H9 (cell line): ENCODE data around the gene AMIGO1. TPM values are rescaled to one million over a fixed set of nuclear protein-coding genes. Genes with fewer than 3 reads are reported as not detected.

ENCODE experiments used
- DNase-seq: peaks from one replicate; pipeline ENCODE4 v3.0.0-alpha.2; 2017
- H2AFZ ChIP-seq: one replicate; pipeline ENCODE4 v1.6.1; 2013; ENCODE audit warnings: mild to moderate bottlenecking, low read length, control low read depth, moderate library complexity
- H2AK5ac ChIP-seq: 2 replicates; pipeline ENCODE4 v1.6.1; 2013; ENCODE audit warnings: low read length, control low read depth, mixed read lengths; ENCODE audit not compliant: insufficient read length
- H2BK120ac ChIP-seq: one replicate; pipeline ENCODE4 v1.6.1; 2013; ENCODE audit warnings: low read depth, mild to moderate bottlenecking, low read length, control low read depth, inconsistent platforms; ENCODE audit not compliant: poor library complexity, severe bottlenecking
- H2BK12ac ChIP-seq: 2 replicates; pipeline ENCODE4 v1.6.1; 2013; ENCODE audit warnings: low read length, control low read depth, mixed read lengths, low read depth; ENCODE audit not compliant: insufficient read length
- H2BK15ac ChIP-seq: 2 replicates; pipeline ENCODE4 v1.6.1; 2013; ENCODE audit warnings: low read depth, low read length, control low read depth
- H2BK20ac ChIP-seq: one replicate; pipeline ENCODE4 v1.6.1; 2013; ENCODE audit warnings: low read depth, mild to moderate bottlenecking, low read length, control low read depth, inconsistent platforms; ENCODE audit not compliant: poor library complexity, severe bottlenecking
- H2BK5ac ChIP-seq: 2 replicates; pipeline ENCODE4 v1.6.1; 2013; ENCODE audit warnings: low read length, control low read depth, mixed read lengths; ENCODE audit not compliant: insufficient read length
- H3K14ac ChIP-seq: 2 replicates; pipeline ENCODE4 v1.6.1; 2013; ENCODE audit warnings: low read length, control low read depth; ENCODE audit not compliant: insufficient read depth
- H3K18ac ChIP-seq: 2 replicates; pipeline ENCODE4 v1.6.1; 2013; ENCODE audit warnings: low read depth, mild to moderate bottlenecking, mixed read lengths, low read length, control low read depth; ENCODE audit not compliant: insufficient read length
- H3K23ac ChIP-seq: 2 replicates; pipeline ENCODE4 v1.6.1; 2013; ENCODE audit warnings: low read length, control low read depth, mixed read lengths, low read depth; ENCODE audit not compliant: insufficient read length
- H3K23me2 ChIP-seq: 2 replicates; pipeline ENCODE4 v1.6.1; 2013; ENCODE audit warnings: low read depth, mild to moderate bottlenecking, mixed read lengths, low read length, control low read depth; ENCODE audit not compliant: insufficient read length, poor library complexity, severe bottlenecking
- H3K27ac ChIP-seq: 2 replicates; pipeline ENCODE4 v1.5.1; 2013; ENCODE audit warnings: low read length, control low read depth, mixed read lengths, low read depth; ENCODE audit not compliant: insufficient read length
- H3K27me3 ChIP-seq: 2 replicates; pipeline ENCODE4 v1.6.1; 2013; ENCODE audit warnings: low read length, control low read depth, inconsistent platforms; ENCODE audit not compliant: insufficient read depth
- H3K4ac ChIP-seq: 2 replicates; pipeline ENCODE4 v1.6.1; 2013; ENCODE audit warnings: low read depth, mild to moderate bottlenecking, control low read depth, inconsistent platforms, low read length, moderate library complexity
- H3K4me1 ChIP-seq: 2 replicates; pipeline ENCODE4 v1.6.1; 2013; ENCODE audit warnings: low read length, control low read depth, inconsistent platforms; ENCODE audit not compliant: insufficient read depth
- H3K4me2 ChIP-seq: 2 replicates; pipeline ENCODE4 v1.6.1; 2013; ENCODE audit warnings: low read length, control low read depth, mixed read lengths; ENCODE audit not compliant: insufficient read length, insufficient read depth
- H3K56ac ChIP-seq: 2 replicates; pipeline ENCODE4 v1.6.1; 2013; ENCODE audit warnings: low read depth, mild to moderate bottlenecking, mixed read lengths, low read length, control low read depth; ENCODE audit not compliant: insufficient read length
- H3K79me1 ChIP-seq: 2 replicates; pipeline ENCODE4 v1.6.1; 2013; ENCODE audit warnings: low read depth, mild to moderate bottlenecking, moderate library complexity, low read length, control low read depth, inconsistent platforms; ENCODE audit not compliant: insufficient read depth, poor library complexity, severe bottlenecking
- H3K79me2 ChIP-seq: 2 replicates; pipeline ENCODE4 v1.6.1; 2013; ENCODE audit warnings: low read length, control low read depth, inconsistent platforms; ENCODE audit not compliant: insufficient read depth
- H3K9ac ChIP-seq: 2 replicates; pipeline ENCODE4 v1.6.1; 2013; ENCODE audit warnings: low read length, control low read depth, mixed read lengths; ENCODE audit not compliant: insufficient read length; ENCODE audit errors: extremely low read depth
- H3K9me3 ChIP-seq: one replicate; pipeline ENCODE4 v1.6.1; 2013; ENCODE audit warnings: low read depth, low read length, inconsistent platforms; ENCODE audit not compliant: control insufficient read depth
- H3T11ph ChIP-seq: one replicate; pipeline ENCODE4 v1.6.1; 2013; ENCODE audit warnings: mild to moderate bottlenecking, low read length, control low read depth, inconsistent platforms
- H4K20me1 ChIP-seq: one replicate; pipeline ENCODE4 v1.6.1; 2013; ENCODE audit not compliant: control insufficient read depth, insufficient read length, insufficient read depth
- H4K5ac ChIP-seq: 2 replicates; pipeline ENCODE4 v1.6.1; 2013; ENCODE audit warnings: low read depth, mild to moderate bottlenecking, mixed read lengths, low read length, control low read depth; ENCODE audit not compliant: insufficient read length
- H4K8ac ChIP-seq: replicated peaks from 2 replicates; pipeline ENCODE4 v1.6.1; 2013; ENCODE audit warnings: low read length, control low read depth, mixed read lengths, low read depth; ENCODE audit not compliant: insufficient read length
- H4K91ac ChIP-seq: 2 replicates; pipeline ENCODE4 v1.6.1; 2013; ENCODE audit warnings: low read depth, mild to moderate bottlenecking, moderate library complexity, mixed read lengths, low read length, control low read depth; ENCODE audit not compliant: insufficient read length
- H3K27ac Mint-ChIP-seq, 3 experiments: 2 replicates in 2 of 3; 3 replicates in 1 of 3; pipeline ENCODE4 v1.8.0; 2020 to 2021; ENCODE audit warnings: mixed read lengths in 3 of 3, mild to moderate bottlenecking in 1 of 3, moderate library complexity in 1 of 3
- H3K27me3 Mint-ChIP-seq: 2 replicates; pipeline ENCODE4 v1.8.0; 2021; ENCODE audit warnings: low read depth, mild to moderate bottlenecking, moderate library complexity, mixed read lengths
- H3K36me3 Mint-ChIP-seq, 3 experiments: 2 replicates in 2 of 3; 3 replicates in 1 of 3; pipeline ENCODE4 v1.8.0; 2020 to 2021; ENCODE audit warnings: low read depth in 3 of 3, mixed read lengths in 3 of 3; ENCODE audit not compliant: insufficient read depth in 1 of 3
- H3K4me1 Mint-ChIP-seq, 2 experiments: 2 replicates each; pipeline ENCODE4 v1.8.0; 2020; ENCODE audit warnings: mixed read lengths in 2 of 2
- H3K4me3 Mint-ChIP-seq, 2 experiments: 2 replicates in 1 of 2; 3 replicates in 1 of 2; pipeline ENCODE4 v1.8.0; 2020 to 2021; ENCODE audit warnings: mild to moderate bottlenecking in 2 of 2, mixed read lengths in 2 of 2, moderate library complexity in 1 of 2
- H3K9me3 Mint-ChIP-seq, 2 experiments: 2 replicates in 1 of 2; 3 replicates in 1 of 2; pipeline ENCODE4 v1.8.0; 2020; ENCODE audit warnings: mild to moderate bottlenecking in 2 of 2, mixed read lengths in 2 of 2, moderate library complexity in 1 of 2
- CTCF ChIP-seq: fragments of 200-600 bp; sonication (generic); conservative IDR thresholded peaks from 3 replicates; pipeline ENCODE4 v1.8.0; 2021; ENCODE audit warnings: antibody characterized with exemption, mild to moderate bottlenecking
- WGBS: extraction: QIAGEN DNeasy Blood & Tissue Kit; methylation state at CpG from one replicate; pipeline ENCODE4 v1.1.7; 2013; ENCODE audit warnings: missing lambda C conversion rate, low lambda C conversion rate, mixed read lengths; ENCODE audit not compliant: insufficient read length; ENCODE audit errors: extremely low coverage; 5-methylcytosine and 5-hydroxymethylcytosine counted together
- total RNA-seq: library from RNA; stranded (reverse); gene quantifications from 2 replicates; pipeline ENCODE4 v1.2.1, GENCODE V29; 2021

AMIGO1 gene
- total RNA-seq, 1 experiment from 2014 or later, result 4.1 TPM

GRCh38 chr1:109543283-109543987 lies 33.9 kb upstream of the AMIGO1 start:
- no peak overlapping the region for H3K4ac ChIP-seq
- Mint-ChIP-seq H3K9me3 (no peaks in the 10 kb centered on the region), H3K27ac (no peak overlapping the region), H3K27me3 (peaks cover 3% of the 10 kb centered on the region), H3K4me3 (no peak overlapping the region; a peak in 1 of 5 replicates), H3K4me1 (peaks cover 24 to 36% of the 10 kb centered on the region in 2 experiments), H3K36me3 (no peaks in the 10 kb centered on the region; a peak in 1 of 7 replicates)
- H3K27ac ChIP-seq, result no peak overlapping the region
- no peak overlapping the region for H2BK12ac ChIP-seq
- H4K8ac ChIP-seq, result no peak overlapping the region
- peaks cover 7% of the 10 kb centered on the region for H3K23me2 ChIP-seq
- no peaks in the 10 kb centered on the region for H3K79me2 ChIP-seq
- DNase-seq, result no peak
- no peaks in the 10 kb centered on the region for H3K27me3 ChIP-seq
- H2BK120ac ChIP-seq, result no peak overlapping the region
- no peak overlapping the region for H2BK20ac ChIP-seq
- H4K5ac ChIP-seq, result no peak overlapping the region
- no peak overlapping the region for H3K18ac ChIP-seq
- no peak for TF ChIP-seq CTCF
- no peak overlapping the region for H3T11ph ChIP-seq
- H3K9me3 ChIP-seq, result no peaks in the 10 kb centered on the region
- no CpG with 5 or more reads among the region's 24 CpGs for WGBS
- H3K79me1 ChIP-seq, result no peaks in the 10 kb centered on the region
- no peak overlapping the region for H3K4me2 ChIP-seq
- no peak overlapping the region for H3K9ac ChIP-seq
- no peaks in the 10 kb centered on the region for H4K20me1 ChIP-seq
- no peak overlapping the region for H3K56ac ChIP-seq
- H3K14ac ChIP-seq, result no peak overlapping the region
- no peak overlapping the region for H2AFZ ChIP-seq
- no peak overlapping the region for H2BK15ac ChIP-seq
- H2AK5ac ChIP-seq, result no peak overlapping the region
- no peaks in the 10 kb centered on the region; the same call in 1 of the 2 replicates for H3K4me1 ChIP-seq
- H4K91ac ChIP-seq, result no peak overlapping the region
- H3K23ac ChIP-seq, result no peak overlapping the region
- H2BK5ac ChIP-seq, result no peak overlapping the region
